Measurements from ENCODE around the gene TMEM141.

Gene TMEM141

DNA sequence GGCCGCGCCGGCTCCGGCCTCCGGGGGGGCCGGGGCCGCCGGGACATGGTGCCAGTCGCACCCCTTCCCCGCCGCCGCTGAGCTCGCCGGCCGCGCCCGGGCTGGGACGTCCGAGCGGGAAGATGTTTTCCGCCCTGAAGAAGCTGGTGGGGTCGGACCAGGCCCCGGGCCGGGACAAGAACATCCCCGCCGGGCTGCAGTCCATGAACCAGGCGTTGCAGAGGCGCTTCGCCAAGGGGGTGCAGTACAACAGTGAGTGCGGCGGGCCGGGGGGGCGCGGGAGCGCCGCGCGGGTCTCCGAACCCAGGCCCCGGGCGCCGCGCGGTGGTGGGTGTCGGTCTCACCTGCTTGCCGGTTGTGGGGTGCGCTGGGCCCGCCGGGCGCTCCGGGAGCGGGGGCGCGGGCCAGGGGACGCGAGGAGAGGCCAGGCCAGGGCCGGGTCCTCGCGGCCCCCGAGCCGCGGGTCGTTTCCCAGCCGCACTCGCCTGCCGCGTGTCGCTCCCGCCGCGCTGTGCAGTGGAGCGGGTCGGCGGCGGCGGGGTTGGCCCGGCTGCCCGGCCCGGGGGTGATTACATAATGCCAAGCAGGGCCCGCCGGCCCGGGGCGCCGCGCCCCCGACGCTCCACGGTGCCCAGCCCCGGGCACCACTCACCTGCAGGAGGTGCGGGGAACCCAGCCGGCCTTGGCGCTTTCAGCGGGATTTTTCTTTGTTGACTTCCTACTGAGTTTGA, 17.1 kb downstream of the TMEM141 start:
- in situ Hi-C loops (cut with MboI; ENCODE audit: low sequenced_read_pairs) = no loop called here

DNA sequence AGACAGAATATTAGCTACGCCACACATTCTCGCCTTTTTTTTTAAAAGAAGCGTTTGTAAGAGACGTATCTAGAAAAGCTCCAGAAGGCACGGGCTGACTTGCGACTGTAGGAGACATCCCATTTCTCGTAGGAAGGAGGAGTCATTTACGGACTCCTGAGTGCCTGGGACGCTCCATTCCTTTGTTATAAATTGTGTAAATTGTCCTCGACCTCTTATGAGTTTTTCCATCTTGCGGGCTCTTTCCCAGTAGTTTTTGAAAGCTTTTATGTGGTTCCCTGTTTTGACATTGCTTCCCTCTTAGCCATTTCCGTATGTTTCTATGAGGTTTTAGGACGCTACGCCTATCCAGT, 17.6 kb downstream of the TMEM141 start:
- in situ Hi-C loops (cut with MboI; ENCODE audit: low sequenced_read_pairs) = no loop called here

DNA sequence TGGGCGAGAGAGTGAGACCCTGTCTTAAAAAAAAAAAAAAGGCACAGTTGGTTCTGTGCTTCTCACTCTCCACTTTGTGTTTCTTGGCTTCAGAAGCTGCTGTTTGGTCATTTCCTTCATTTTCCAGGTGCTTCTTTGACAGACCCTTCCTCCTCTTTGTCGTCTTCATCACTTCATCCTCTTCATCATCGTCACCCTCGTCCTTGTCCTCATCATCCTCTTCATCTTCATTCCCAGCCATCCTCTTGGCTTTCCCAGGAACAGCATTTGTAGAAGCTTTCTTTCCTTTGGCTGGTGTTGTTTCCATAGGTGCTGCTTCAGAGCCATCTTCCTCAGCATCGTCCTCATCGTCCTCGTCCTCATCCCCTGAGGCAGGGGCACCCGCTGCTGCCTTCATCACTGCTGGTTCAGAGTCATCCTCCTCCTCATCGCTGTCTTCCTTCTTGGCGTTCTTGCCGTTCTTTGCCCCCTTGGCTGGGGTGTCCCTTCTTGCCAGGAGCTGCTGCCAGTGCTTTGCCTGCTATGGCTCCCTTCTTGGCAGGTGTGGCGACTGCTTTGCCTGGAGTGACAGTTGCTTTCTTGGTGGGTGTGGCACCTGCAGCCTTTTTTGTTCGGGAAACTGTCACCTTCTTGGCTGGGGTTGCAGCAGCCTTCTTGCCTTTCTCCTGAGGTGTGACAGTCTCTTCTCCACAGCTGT, 23.7 kb downstream of the TMEM141 start:
- in situ Hi-C loops (cut with MboI; ENCODE audit: low sequenced_read_pairs) = no loop called here

DNA sequence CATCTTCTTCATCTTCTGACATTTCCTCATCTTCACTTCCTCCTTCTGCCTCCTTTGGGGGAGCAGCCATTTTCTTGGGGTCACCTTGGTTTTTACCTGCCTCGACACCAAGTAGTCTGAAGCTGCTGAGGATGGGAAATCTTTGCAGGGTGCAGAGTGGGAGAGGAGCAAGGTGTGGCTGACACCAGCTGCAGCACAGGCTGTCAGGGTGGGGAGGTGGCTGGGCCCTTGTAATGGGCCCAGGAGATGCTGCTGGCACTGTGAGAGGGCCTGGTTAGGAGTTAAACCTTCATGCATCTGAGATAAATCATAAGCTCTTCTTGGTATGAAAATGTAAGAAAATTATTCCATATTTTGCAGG, 24.3 kb downstream of the TMEM141 start:
- in situ Hi-C loops (cut with MboI; ENCODE audit: low sequenced_read_pairs) = no loop called here

DNA sequence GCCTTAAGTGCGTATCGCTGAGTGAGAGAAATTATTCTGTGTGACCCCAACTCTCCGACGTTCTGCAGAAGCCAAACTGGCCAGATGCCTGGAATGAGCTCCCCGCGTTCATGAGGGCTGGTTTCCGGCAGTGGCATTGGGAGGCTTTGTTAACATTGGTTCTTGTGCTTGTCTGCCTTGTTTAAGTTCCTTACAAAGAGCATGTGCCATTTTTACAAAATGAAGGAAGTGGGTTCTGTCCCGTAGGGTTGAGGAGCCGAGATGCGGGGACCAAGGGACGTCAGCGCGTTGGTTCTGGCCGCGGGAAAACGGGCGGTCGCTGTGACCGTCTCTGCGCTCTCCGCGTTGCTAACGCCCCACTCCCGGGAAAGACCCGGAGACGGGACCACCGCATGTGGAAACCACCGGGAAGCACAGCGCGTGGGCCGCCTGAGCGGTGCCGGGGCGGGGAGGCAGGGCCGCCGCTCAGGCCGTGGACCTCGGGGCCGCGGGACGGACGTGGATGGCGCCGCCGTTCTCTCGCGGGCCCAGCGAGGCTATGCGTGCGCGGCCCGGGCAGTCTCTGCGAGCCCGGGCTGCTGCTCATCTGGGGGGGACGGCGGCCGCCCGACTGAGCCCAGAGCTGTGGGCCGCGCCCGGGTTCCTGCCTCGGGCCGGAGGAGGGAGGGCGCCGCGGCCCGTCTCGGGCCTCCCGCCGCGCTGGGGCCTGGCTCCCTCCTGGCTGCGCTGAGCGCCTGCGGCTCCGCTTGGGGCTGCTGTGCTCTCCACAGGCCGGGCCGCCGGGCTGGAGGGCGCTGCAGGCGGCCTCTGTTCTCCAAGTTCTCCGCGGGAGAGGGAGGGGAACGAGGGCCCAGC, 30.1 kb downstream of the TMEM141 start:
- in situ Hi-C loops (cut with MboI; ENCODE audit: low sequenced_read_pairs) = no loop called here

DNA sequence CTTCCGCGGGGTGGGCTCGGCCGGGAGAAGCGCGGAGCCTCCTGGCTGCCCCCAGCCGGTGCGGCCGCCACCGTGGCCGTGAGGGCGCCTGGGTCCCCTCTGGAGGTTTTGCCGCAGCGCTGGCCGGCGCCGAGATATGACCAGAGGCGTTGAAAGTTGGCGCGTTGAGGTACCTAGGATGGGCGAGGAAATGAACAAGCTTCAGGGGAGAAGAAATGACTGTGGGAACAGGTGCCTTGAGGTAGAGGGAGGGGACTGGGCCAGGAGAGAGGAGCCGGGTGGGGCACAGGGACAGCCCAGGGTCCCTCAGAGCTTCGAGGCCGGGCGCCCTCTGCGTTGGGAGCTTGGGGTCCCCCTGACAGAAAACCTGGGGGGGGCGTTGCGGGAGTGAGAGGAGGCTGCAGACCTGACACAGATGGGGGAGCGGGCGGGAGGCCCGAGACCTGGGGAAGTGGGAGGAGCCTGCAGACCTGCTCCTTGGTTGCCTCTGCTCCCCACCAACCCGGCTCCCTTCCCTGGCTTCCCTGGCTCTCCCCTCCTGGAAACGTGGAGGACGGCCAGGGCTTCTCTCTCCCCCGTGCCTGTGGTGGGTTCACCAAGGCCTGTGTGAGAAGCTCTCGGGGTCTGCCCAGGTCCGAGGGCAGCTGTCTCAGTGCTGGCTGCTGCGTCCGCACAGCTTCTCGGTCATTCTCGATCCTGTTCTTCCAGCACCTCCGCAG, 30.8 kb downstream of the TMEM141 start:
- in situ Hi-C loops (cut with MboI; ENCODE audit: low sequenced_read_pairs) = no loop called here

DNA sequence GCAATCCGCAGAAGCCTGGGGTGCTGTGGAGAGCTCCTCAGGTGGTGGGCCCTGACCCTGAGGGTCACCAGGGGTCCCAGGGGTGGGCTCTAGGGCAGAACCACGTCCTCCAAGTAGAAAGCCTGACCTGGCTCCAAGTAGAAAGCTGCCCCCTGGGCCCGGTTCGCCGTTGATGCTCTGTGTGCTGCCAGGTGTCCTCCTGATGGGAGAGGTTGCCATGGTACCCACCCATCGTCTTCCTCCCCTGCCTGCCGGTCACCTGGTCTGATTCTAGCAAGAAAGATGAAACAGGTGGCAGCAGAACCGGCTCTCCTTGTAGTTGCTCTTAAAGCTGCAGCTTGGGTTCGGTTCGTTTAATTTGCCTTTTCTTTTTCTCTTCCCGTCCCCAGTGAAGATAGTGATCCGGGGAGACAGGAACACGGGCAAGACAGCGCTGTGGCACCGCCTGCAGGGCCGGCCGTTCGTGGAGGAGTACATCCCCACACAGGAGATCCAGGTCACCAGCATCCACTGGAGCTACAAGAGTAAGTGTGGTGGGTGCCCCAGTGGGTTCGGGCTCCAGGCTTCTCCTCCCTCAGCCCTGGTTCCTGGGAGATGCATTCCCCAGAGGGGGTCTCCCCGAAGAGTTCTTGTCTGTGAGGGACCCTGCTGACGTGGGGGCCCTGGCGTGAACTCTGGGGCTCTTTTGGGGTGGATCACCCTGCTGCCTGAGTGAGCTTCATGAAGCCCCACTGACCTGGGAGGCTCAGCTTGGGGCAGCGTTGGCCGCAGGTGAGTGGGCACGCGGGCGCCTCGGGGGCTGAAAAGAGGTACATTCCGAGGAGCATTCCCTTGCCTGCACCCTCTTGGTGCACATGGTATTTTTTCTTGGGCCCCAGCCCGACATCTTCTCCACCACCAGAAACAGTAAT, 32.2 kb downstream of the TMEM141 start:
- in situ Hi-C loops (cut with MboI; ENCODE audit: low sequenced_read_pairs) = no loop called here

DNA sequence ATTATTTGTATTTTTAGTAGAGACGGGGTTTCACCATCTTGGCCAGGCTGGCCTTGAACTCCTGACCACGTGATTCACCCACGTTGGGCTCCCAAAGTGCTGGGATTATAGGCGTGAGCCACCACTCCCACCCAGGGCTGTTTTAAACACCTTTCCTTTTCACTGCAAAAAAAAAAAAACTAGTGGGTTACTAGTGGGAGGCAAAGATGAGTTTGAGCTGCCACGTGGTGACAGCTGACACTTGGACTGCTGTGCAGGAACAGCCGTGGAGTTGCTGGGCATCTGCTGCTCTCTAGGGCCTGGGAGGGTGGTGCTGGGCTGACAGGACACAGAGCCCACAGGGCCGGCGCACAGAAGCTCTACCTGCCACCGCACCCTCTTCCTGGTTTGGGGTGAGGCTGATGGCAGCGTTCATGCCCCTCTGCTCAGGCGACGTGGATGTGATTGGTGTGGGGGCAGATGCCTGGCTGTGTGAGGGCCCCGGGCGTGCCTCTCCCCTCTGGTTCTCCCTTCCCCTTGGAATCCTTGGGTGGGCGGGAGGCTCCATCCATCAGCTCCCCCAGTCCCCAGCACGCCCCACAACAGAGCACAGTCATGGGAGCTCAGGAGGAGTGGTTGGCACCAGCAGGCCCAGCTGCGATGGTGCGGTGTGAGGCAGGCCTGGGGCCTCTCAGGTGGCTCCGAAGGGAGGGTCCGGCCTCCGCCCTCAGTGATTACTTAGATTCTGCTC, 33.5 kb downstream of the TMEM141 start:
- in situ Hi-C loops (cut with MboI; ENCODE audit: low sequenced_read_pairs) = no loop called here

DNA sequence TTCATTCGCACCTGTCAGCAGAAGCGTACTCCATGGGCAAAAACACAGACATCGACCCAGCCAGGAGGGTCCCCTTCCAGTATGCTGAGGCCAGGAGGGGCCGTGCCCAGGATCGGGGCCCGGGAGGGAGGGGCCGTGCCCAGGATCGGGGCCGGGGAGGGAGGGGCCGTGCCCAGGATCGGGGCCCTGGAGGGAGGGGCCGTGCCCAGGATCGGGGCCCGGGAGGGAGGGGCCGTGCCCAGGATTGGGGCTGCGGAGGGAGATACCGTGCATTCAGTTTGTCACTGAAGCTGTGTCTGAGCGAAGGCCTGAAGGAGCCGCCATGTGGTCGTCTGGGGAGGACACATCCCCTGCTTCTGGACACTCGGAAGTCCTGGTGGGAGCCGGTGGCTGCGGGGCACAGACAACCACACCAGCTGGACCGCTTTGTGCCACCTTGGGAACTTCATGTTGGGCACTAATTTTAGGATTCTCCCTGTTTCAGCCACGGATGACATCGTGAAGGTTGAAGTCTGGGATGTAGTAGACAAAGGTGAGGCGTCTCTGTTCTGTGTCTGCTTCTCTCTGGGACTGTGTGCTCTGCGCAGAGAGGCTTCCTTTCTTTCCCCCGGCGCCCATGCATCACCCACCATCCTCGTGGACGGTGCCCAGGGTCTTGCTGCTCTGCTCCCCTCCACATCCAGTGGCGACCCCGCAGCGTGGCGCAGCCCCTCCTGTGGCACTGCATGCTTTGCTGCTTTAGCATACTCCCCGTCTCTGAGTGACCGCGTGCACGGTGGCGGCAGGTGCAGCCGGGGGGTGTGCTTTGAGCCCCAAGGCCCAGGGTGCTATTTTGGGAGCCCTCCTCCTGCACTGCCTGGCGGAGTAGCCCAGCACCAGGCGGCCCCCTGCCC, 34.4 kb downstream of the TMEM141 start:
- in situ Hi-C loops (cut with MboI; ENCODE audit: low sequenced_read_pairs) = no loop called here

DNA sequence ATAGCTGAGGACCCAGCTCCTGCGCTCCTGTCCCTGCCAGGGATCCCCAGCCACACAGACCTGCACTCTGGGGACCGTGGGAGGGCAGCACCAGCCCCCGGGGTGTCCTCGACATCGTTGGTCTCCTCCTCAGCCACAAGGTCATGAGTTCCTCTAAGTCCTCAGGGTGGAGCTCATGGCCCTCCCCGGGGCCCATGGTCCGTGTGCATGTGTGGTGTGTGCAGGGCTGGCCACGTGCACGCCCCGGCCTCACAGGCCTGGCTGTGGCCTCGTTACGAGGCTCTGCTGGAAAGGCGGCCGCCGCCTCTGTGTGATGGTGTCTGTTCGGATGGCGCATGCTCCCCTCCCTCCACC, 35.0 kb downstream of the TMEM141 start:
- in situ Hi-C loops (cut with MboI; ENCODE audit: low sequenced_read_pairs) = no loop called here

DNA sequence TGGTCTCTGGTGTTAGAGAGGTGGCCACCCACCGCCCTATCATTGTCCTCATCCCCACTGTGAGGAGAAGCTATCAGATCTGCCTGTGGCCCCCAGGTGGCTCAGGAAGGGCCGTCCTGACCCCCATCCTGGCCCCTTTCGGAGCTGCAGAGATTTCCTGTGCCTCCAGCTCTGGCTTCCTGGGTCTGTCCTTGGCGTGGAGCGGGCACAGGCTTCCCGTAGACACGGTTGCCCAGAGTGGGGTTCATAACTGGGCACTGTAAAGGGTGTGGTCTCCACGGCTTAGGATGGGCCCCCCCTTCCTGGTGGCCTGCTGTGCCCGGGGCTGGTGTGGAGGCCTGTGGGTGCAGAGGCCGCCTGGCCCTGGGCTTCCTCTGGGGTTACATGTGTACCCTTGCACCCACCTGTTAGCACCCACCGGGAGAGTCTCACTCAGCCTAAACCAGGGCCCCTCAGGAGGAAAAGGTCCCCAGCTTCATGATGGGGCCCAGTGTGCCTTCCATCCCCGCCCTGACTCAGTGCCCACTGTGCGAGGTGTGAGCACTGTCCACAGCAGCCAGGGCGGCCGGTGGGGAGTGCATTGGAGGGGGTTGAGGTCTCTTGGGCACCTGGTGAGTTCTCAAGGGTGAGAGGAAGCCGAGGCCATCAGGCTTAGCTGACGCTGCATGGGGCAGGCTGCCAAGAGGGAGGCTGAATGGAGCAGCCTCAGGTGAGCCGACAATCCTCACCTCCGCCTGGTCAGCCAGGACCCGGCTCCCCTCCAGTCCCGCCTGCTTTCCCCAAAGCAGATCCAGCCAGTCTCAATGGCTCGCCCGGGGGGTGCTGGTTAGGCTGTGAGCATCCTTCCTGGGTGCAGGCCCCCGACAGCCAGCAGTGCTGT, 35.8 kb downstream of the TMEM141 start:
- in situ Hi-C loops (cut with MboI; ENCODE audit: low sequenced_read_pairs) = no loop called here

DNA sequence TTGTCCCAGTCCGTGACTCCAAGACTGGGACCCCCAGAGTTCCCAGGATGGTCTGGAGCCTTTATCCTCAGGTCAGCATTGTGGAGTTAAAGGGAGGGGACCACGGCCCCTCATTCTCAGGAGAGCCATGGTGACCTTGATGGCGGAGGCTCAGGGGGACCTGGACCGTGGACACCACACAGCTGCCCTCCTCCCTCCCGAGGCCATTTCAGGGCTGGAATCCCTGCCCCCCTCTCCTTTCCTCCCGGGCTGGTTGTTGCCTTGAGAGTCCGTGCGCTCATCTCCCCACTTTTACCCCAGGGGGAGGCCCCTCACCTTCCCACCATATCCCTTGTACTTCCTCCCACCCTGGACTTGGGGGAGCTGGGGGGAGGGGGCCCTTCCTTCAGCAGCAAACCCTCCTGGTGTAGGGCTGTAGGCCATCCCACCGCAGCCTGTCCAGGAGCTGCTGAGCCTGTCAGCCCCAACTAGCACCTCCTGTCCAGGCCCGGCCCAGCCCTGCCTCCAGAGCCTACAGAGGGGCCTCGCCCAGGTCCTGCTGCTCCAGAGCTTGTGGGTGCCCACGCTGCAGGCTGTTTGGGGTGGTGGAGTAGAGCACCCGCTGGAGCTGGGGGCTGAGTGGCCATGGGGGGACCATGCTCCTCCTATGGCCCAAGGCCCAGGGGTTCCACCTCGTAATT, 36.8 kb downstream of the TMEM141 start:
- in situ Hi-C loops (cut with MboI; ENCODE audit: low sequenced_read_pairs) = no loop called here

DNA sequence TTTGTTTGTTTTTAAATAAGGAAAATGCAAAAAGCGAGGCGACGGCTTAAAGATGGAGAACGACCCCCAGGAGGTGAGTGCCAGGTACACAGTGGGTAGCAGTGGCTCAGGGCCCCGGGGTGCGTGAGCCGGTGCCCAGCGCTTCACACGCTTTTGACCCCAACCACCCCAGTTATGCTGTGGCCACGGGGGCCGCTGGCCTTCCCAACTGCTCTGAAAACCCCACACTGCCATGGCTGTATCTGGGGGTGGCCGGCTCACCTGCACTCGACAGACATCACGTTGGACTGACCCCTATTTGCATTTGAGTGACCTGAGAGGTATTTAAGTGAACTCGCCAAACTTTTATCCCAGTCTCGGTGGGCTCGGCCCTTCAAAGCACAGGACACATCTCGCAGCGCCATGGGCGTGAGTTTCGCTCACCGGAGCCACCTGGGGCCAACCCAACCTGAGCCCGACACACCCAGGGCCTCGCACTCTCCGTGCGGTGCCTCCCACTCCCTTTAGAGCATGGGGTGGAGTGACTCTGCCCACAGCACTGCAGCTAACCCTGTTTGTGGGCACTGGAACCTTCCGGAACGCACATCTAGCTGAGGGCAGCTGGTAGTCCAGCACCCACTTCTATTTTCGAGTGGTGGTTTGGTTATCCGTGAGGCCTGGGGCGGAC, 37.5 kb downstream of the TMEM141 start:
- in situ Hi-C loops (cut with MboI; ENCODE audit: low sequenced_read_pairs) = no loop called here

DNA sequence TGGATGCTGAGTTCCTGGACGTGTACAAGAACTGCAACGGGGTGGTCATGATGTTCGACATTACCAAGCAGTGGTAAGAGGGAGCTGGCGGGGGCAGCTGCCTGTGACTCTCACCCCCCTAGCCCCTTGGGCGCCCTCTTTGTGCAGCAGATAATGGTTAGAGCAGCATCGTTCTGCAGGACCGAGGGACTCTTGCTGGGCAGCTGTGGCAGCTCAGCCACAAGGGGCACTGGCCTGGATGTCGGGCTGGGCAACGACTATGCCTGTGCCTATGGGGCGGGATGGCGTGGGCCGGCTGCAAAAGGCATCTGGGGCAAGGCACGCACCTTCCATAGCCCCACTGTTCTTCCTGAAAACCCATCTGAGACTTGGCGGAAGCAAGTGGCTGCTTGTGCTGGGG, 38.3 kb downstream of the TMEM141 start:
- in situ Hi-C loops (cut with MboI; ENCODE audit: low sequenced_read_pairs) = no loop called here

DNA sequence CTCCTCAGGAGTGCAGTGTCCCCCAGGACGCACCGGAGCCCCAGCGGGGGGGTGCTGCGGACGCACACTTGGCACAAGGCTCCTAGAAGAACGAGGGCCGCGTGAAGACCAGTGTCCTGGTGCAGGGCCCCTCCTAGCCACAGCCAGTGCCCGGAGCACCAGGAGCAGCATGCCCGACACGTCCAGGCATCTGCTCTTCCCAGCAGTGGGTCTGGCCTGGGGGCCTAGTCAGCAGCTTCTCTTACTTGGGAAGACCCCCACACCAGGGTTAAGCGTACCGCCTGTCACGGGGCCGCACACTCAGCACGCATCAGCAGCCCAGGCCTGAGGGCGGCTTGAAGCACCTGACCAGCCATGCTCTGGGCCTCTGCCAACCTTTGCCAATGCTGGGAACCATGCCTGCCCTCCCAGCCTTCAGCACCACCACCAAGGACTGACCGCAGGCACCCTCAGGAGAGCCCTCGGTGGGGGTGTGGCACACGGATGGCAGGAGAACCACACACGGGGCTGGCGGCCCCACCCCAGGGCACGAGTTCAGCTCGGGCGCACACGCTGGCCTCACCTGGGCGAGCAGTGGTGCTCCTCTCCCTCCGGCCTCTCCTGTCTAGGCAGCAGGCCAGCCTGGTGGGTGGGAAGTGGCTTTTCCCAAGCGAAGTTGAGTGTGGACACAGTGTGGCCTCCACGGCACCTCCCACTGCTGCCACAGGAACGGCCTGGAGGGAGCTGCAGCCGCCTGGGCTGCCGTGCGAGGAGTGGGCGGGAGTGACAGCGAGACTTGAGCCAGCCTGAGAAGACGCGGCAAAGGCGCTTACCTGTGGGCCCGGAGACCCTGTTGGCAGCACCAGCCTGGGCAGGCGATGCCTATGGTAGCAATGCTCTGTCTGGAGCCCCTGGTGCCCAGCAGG, 39.1 kb downstream of the TMEM141 start:
- in situ Hi-C loops (cut with MboI; ENCODE audit: low sequenced_read_pairs) = no loop called here

All from hTERT RPE-1 (cell line).